K562 (cell line): ENCODE data around the gene CDC45. TPM values are rescaled to one million over a fixed set of nuclear protein-coding genes. Genes with fewer than 3 reads are reported as not detected.

ENCODE experiments used
- ARID3A ChIP-seq: IDR thresholded peaks from 2 replicates; pipeline ENCODE4 v1.6.1; 2012; ENCODE audit warnings: low read depth, low read length, improper control_type of control experiment, borderline replicate concordance
- BHLHE40 ChIP-seq: IDR thresholded peaks from 2 replicates; pipeline ENCODE4 v1.6.1; 2011; ENCODE audit warnings: low read length, improper control_type of control experiment
- CHCHD3 ChIP-seq: fragments of 250-450 bp; sonication (Bioruptor Pico); IDR thresholded peaks from 2 replicates; pipeline ENCODE4 v2.1.2; 2022; ENCODE audit warnings: mild to moderate bottlenecking
- CHD2 ChIP-seq: IDR thresholded peaks from 2 replicates; pipeline ENCODE4 v1.6.1; 2011; ENCODE audit warnings: low read depth, low read length
- CLOCK ChIP-seq: fragments of 250-450 bp; sonication (Bioruptor Pico); IDR thresholded peaks from 2 replicates; pipeline ENCODE4 v1.4.0; 2020; ENCODE audit warnings: mild to moderate bottlenecking, moderate library complexity, borderline replicate concordance
- E2F1 ChIP-seq: sonication (generic); formaldehyde crosslinking; IDR thresholded peaks from 2 replicates; pipeline ENCODE4 v1.8.1; 2023; ENCODE audit warnings: mild to moderate bottlenecking, missing genetic modification reagents, moderate library complexity
- HOMEZ ChIP-seq: fragments of 250-450 bp; sonication (Bioruptor Pico); IDR thresholded peaks from 2 replicates; pipeline ENCODE4 v1.4.0; 2020; ENCODE audit warnings: mild to moderate bottlenecking, moderate library complexity
- IRF2 ChIP-seq: sonication (generic); formaldehyde crosslinking; IDR thresholded peaks from 2 replicates; pipeline ENCODE4 v1.8.1; 2022; ENCODE audit warnings: mild to moderate bottlenecking, missing genetic modification reagents
- KLF6 ChIP-seq: fragments of 250-450 bp; sonication (Bioruptor Pico); IDR thresholded peaks from 2 replicates; pipeline ENCODE4 v1.4.0; 2020; ENCODE audit warnings: mild to moderate bottlenecking, moderate library complexity, borderline replicate concordance
- RFX5 ChIP-seq: IDR thresholded peaks from 2 replicates; pipeline ENCODE4 v1.6.1; 2011; ENCODE audit warnings: low read depth, mild to moderate bottlenecking, improper control_type of control experiment, low read length
- SAFB ChIP-seq: fragments of 200-400 bp; formaldehyde crosslinking; IDR thresholded peaks from 2 replicates; pipeline ENCODE4 v1.6.1; 2017; ENCODE audit warnings: low read depth, low read length, borderline replicate concordance
- SMAD4 ChIP-seq: fragments of 250-450 bp; sonication (Bioruptor Pico); conservative IDR thresholded peaks from 2 replicates; pipeline ENCODE4 v1.8.0; 2021; ENCODE audit warnings: inconsistent platforms, mild to moderate bottlenecking, moderate library complexity
- SRSF7 ChIP-seq: fragments of 200-400 bp; formaldehyde crosslinking; optimal IDR thresholded peaks from 2 replicates; pipeline ENCODE3; 2017; ENCODE audit warnings: mild to moderate bottlenecking, low read depth, low read length
- TAF7 ChIP-seq: fragments of 450-650 bp; IDR thresholded peaks from 2 replicates; pipeline ENCODE4 v1.6.1; 2016; ENCODE audit warnings: missing genetic modification characterization, missing compliant biosample characterization
- TSHZ1 ChIP-seq: fragments of 250-450 bp; sonication (Bioruptor Pico); IDR thresholded peaks from 2 replicates; pipeline ENCODE4 v1.4.0; 2020; ENCODE audit warnings: mild to moderate bottlenecking, moderate library complexity
- ZNF134 ChIP-seq: fragments of 250-450 bp; sonication (Bioruptor Pico); conservative IDR thresholded peaks from 2 replicates; pipeline ENCODE4 v1.4.0; 2020
- ZNF436 ChIP-seq: fragments of 250-450, 450-650 bp; sonication (Bioruptor Pico); formaldehyde crosslinking; IDR thresholded peaks from 2 replicates; pipeline ENCODE4 v1.7.0; 2020; ENCODE audit warnings: mild to moderate bottlenecking
- polyA plus RNA-seq, 8 experiments: library from polyadenylated mRNA; depleted of rRNA in 4 of 8; stranded (reverse) in 5 of 8; unstranded in 3 of 8; fragments of >200 nt; fragmentation: Nextera tagmentation in 2 of 8; fragmentation: Illumina TruSeq in 1 of 8; extraction: Ambion mirVana in 2 of 8; extraction: Trizol in 1 of 8; gene quantifications; 2 replicates each; pipeline versions ENCODE4 v1.2.1 to v1.2.3, GENCODE V29; 2011 to 2014; ENCODE audit warnings: inconsistent platforms in 1 of 8, missing spikeins in 1 of 8
- total RNA-seq, 7 experiments: library from RNA; depleted of rRNA in 6 of 7; stranded (reverse); fragments of >200 nt in 6 of 7; fragmentation: Illumina TruSeq in 2 of 7; extraction: Trizol in 2 of 7; gene quantifications; 2 replicates each; pipeline versions ENCODE4 v1.2.1 to v1.2.3, GENCODE V29; 2011 to 2021; ENCODE audit warnings: low replicate concordance in 1 of 7

The CDC45 gene
- total and polyA plus RNA-seq, 9 of the 15 experiments (the other 6 are each of a cell fraction or from before 2014, with no cell fraction given), result 251 to 580 (median 410) TPM

- TF ChIP-seq SMAD4 (CRISPR knock-in tag), result peak; percentile 99
- TF ChIP-seq E2F1 (CRISPR knock-in tag), result peak; percentile 97
- peak; percentile 99 for TF ChIP-seq SAFB
- peak; percentile 94 for TF ChIP-seq BHLHE40
- TF ChIP-seq ZNF134 (CRISPR knock-in tag), result peak; percentile 76
- peak; percentile 99 for TF ChIP-seq CLOCK (CRISPR knock-in tag)
- TF ChIP-seq CHD2, result peak; percentile 77; the same call in 1 of the 2 replicates
- TF ChIP-seq TAF7, result peak; percentile 95
- no peak for TF ChIP-seq IRF2
- TF ChIP-seq KLF6 (CRISPR knock-in tag), result peak; percentile 96
- TF ChIP-seq SRSF7, result peak; percentile 99
- peak; percentile 69 for TF ChIP-seq RFX5
- peak; percentile 93 for TF ChIP-seq HOMEZ (CRISPR knock-in tag)
- peak; percentile 61; the same call in 1 of the 2 replicates for TF ChIP-seq ZNF436 (CRISPR knock-in tag)
- peak; percentile 96 for TF ChIP-seq CHCHD3 (CRISPR knock-in tag)
- peak; percentile 76 for TF ChIP-seq TSHZ1
- TF ChIP-seq ARID3A, result peak; percentile 94
Measured at GRCh38 chr22:19432133-19432851, 47.4 kb upstream of the CDC45 start, which contains the start of gene MRPL40 (continued).
